HTR-8/SVneo (cell line): ENCODE measurements around the gene CRTC3.

Experiments used
- DNase-seq: peaks from one replicate; pipeline ENCODE4 v3.0.0; 2011; ENCODE audit warnings: low spot score, mixed read lengths; ENCODE audit not compliant: insufficient read length
- FAIRE-seq: peaks from 2 replicates; lab custom pipeline; 2011; peaks lifted over from hg19 to GRCh38; lab: Jason Lieb, UNC

The CRTC3 gene

DNA sequence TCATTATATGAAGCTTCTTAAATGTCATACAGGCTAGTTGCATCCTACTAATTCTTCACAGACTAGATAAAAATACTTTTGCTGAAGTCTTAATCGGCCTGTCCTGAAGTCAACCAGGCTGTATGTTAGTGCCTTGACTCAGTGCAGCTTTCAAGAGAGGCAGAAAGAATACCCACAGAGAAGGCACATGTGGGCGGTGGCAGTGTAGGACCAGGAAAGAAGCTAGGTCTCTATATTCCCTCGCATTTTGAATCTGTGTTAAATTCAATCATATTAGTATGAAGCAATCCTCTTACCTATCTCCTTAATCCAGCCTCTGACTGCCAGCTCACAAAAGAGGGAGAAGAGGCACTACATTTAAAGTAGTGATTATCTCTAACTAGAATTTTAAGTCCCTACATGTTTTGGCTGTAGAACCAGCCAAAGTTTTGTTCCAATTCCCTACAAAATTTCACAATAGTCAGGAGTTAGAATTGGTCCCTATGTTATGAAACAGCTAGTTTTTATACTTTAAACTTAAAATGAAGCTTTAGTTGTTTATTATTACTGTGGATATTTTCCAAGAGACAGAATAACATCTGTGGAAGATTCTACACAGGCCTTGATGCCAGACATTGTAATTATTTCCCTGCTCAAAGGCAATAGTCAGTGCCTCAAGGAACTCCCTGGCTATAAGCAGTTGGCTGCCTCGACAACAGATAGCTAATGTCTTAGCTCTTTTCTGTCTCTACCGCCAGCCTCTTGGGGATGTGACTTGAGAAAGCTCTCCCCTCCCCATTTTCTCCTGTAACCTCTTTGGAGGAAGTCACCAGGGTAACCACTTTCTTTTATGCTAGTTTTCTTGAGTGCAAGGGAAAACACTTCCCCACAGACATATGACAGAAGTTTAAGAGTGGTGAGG, 31.9 kb downstream of the CRTC3 start:
- no peak for DNase-seq
- FAIRE-seq: no peak

DNA sequence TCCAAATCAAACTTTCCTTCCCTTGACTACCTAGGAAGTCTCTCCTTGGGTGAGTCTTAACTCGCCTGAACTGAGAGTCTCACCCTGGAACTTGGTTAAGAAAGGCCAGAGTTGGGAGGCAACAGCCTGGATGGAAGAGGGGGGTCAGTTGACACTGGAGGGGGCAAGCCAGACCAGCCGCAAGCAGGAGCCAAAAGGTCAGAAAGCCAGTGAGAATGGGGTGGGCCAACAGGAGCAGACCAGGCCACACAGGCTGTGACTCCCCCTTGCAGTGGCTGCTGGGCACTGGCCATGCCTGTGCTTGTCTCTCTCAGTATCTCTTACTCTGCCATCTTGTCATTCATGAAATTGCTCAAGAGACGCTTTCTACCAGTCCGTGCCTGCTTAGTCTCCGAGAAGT, 32.9 kb downstream of the CRTC3 start:
- DNase-seq (no peak), FAIRE-seq (no peak)

DNA sequence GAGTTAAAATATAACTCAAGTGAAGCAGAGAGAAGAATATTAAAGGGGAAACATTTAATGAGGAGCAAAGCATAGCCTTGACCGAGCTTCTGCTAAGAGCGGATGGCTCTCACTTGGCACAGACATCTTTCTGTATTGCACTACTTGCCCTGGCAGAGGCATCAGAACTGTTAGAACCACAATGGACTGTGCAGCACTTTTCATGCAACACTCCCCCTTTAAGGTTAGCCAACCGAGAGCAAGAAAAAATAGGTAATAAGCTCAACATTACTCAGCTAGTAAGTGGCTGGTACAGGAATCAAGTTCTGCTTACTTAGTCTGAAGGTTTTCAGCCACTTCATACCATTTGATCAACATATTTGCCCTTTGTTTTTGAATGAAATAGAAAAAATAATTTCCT, 33.7 kb downstream of the CRTC3 start:
- DNase-seq (no peak), FAIRE-seq (no peak)

DNA sequence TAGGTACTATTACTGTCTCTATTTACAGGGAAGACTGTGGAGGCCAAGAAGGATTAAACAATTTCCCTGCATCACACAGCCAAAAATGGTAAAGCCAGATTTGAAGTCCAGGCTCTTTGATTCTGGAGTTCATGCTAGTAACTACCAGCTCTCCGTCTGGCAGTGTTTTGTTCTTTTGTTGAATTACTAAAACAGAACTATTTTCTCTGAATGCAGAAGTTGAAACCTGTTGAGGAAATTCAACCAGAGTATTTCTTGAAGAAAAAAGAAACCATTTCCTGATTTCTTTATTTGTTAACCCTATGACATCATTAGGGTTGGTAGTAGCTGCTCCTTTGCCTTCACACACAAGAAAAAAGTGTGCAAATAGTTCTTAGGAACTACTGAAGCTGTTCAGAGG, 34.3 kb downstream of the CRTC3 start:
- DNase-seq (no peak), FAIRE-seq (no peak)

DNA sequence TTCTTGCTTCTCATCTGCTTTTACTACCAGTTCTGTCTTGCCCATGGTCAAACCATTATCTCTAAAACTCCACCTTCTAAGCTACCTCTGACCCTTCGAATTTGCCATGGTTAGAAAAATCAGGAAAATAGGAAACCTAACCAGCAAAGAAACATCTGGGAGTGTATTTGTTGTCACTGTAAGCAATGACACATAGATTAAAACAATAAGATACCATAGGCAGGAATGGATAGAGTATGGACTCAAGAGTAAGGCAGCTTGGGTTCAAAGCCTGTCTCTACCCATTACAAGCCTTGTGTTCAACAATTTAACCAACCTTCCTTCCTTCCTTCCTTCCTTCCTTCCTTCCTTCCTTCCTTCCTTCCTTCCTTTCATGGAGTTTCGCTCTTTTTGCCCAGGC, 34.9 kb downstream of the CRTC3 start:
- DNase-seq (no peak), FAIRE-seq (no peak)

DNA sequence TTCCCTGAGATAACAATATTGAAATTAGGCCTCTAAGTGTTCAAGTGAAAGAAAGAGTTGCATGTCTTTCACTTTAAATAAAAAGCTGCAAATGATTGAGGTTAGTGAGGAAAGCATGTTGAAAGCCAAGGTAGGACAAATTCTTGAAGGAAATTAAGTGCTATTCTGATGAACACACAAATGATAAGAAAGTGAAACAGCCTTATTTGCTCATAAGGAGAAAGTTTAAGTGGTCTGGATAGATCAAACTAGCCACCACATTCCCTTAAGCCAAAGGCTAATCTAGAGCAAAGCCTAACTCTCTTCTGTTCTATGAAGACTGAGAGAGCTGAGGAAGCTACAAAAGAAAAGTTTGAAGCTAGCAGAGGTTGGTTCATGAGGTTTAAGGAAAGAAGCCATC, 36.1 kb downstream of the CRTC3 start:
- FAIRE-seq (no peak), DNase-seq (no peak)

DNA sequence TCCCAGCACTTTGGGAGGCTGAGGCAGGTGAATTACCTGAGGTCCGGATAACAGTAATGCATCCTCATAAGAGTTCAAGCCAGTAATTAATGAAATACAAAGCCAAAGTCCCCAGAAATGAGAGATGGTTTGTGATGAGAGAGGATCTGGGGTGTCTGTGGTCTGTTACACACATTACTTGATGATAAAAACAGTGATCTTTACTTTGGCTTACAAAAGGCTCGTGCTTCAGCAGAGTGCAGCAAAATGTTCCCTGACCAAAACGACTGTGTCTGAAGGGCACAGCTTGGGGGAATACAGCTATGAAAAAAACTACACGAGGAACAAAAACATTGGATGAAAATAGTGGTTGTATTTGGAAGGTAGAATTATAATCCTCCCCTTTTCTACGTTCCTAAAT, 40.9 kb downstream of the CRTC3 start:
- FAIRE-seq (no peak), DNase-seq (no peak)

DNA sequence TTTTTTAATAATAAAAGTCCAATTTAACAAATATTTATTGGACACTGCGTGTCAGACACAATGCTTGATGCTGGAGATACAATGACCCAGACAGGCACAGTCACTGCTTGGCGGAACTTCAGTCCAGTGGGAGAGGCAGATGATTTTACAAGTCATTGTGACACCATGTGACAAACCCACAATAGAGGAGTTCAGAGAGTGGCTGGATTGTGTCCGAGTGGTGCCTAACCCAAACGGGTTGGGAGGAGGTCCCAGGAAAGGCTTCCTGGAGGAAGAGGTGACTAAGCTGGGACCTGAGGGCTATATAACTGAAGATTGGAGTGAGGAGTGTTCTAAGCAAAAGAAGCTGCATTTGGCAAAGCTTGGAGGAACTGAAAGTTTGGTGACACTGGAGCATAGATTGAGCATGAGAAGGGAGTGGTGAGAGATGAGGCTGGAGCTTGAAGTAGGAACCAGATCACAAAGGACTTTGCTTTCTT, 41.4 kb downstream of the CRTC3 start:
- FAIRE-seq: no peak
- no peak for DNase-seq

DNA sequence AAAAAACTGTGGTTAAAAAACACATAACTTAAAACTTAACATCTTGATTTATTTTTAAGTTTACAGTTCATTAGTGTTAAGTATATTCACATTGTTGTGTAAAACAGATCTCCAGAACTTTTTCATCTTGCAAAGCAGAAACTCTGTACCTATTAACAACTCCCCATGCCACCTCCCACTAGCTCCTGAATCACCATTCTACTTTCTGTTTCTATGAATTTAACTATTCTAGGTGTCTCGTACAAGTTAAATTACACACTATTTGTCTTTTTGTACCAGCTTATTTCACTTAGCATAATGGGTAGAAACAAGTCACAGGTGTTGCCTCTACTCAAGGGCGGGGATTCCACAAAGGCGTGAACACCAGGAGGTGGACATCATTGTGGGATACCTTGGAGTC, 43.2 kb downstream of the CRTC3 start:
- FAIRE-seq (no peak), DNase-seq (no peak)

DNA sequence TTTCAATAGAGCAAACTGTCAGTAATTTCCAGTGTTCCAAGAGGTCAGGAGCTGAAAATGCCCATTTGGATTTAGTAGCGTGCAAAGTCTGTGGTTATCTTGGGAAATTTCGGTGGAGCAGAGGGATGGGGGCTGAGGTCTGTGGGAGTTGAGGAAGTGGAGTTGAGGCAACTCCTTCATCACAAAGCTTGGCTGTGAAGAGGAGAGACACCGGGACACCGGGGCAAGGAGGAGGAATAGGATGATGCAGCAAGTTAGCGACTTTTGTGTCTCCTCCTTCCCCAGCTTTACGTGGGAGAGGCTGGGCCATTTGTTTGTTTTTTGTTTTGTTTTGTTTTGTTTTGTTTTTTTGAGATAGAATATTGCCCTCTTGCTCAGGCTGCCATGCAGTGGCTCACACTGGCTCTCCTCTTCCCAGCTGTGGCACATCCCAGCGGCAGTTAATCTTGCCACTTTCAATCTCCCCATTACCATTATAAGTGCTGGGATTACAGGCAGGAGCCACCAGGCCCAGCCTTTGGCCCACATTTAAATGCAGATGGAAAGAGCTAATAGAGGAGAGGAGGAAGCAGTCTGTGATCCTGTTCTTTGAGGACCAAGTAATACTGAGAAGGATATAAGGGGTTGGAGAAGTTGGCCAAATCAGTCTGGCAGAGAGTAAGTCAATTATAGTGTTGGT, 47.1 kb downstream of the CRTC3 start:
- no peak for FAIRE-seq
- no peak for DNase-seq

DNA sequence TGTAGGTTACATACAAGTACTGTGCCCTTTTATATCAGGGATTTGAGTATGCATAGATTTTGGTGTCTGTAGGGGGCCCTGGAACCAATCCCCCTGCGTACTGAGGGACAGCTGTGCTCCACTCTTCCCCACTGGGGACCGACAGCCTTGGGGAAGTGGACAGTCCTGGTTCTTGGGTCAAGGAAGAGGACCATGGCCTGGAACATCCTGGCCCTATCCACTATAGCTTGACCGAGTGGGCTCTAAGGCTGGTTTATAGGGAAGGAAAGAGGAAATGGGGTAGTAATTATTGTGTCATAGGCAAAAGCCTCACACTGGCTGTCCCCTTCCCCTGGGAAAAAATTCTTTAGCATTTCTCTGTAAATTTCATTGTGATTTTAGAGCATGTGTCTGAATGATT, 49.5 kb downstream of the CRTC3 start:
- DNase-seq (no peak), FAIRE-seq (no peak)

DNA sequence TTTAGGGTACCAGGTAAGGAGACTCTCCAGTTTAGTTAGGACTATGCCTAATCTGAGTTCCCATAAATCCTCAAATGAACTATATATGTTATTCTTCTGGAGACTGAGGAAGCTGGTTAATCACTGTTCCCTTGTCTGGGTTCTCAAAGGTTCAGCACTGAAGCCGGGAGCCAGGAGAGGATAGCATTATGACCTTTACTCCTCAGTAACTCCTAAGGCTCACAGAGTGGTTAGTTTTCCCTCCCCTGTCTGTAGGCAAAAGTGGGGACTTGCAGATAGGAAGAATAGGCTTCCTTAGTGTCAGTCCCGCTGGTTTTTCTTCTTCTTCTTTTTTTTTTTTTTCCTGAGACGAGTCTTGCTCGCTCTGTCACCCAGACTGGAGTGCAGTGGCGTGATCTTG, 50.4 kb downstream of the CRTC3 start:
- DNase-seq (no peak), FAIRE-seq (no peak)

DNA sequence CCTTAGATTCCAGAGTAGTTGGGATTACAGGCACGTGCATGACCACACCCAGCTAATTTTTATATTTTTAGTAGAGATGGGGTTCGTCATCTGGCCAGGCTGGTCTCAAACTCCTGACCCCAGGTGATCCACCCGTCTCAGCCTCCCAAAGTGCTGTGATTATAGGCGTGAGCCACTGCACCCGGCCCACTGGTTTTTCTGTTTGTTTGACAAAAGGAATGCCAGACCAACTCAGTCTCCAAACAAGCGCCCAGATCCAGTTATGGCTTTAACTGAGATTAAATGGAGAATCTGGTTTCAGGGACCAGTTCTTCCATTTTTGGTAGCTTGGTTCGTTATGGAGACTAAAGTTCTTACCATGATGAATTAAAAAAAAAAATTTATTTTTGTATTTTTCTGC, 50.8 kb downstream of the CRTC3 start:
- no peak for FAIRE-seq

DNA sequence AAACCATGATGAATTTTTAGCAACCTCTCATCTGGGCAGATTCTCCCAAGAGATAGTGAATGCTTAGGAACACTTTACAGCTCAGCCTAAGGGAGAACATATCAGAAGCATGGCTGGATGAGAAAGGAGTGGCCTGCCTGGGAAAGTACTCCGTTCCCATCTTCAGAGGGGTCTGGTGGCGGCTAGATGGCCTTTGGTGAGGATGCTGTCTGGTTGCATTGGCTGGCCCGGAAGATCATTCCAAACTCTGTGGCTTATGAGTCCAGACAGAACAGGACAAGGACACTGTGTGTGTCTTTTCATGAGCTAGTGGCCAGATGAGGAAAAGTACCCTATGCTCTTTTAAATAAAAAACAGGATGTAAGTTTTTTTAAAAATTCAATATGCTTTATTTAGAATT, 51.2 kb downstream of the CRTC3 start:
- FAIRE-seq (no peak), DNase-seq (no peak)

More for the DNA sequence above, 50.8 kb downstream of the CRTC3 start:
- no peak for DNase-seq

DNA sequence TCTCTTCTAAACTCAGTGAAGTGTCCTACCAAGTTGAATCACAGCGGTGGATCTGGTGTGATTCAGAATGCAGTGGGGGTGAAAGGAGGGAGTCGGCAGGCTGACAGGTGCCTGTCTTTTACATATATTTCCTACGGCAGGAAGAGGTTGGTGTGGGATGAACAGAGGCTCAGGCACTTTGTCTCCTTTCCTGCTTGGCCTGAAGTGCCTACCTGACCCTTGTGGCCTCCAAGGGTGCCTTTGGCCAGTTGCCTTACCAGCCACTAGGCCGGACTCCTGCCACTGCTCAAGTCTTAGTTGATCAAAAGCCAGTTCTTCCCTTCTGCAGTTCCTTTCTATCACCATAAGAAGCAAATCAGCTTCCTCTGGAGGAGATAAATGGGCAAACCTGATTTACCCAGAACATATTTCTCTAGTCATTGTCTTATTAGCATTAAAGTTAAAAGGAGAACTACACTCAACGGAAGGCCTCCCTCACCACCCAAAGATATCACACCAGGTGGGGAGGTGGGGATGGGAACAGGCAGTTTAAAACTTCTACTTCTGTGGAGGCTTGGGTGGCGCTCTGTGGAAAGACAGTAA, 52.1 kb downstream of the CRTC3 start:
- DNase-seq (no peak), FAIRE-seq (no peak)

DNA sequence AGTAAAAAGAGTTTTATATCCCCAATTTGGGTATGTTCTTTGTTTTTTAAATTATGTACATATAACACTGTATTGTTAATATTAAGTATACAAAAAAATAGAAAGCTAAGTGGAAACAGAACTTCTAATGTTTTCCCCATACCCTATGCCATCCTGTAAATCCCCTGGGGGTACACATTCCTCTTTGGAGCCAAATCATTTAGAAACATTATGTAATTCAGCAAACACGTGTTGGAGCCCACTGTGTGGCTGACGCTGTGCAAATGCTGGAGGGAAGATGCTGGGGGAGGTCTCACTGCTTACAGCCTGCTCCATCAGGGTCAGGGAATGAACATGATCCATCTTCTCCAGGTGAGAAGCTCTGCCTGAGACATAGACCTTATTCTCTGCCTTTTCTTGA, 52.8 kb downstream of the CRTC3 start:
- FAIRE-seq (no peak), DNase-seq (no peak)

DNA sequence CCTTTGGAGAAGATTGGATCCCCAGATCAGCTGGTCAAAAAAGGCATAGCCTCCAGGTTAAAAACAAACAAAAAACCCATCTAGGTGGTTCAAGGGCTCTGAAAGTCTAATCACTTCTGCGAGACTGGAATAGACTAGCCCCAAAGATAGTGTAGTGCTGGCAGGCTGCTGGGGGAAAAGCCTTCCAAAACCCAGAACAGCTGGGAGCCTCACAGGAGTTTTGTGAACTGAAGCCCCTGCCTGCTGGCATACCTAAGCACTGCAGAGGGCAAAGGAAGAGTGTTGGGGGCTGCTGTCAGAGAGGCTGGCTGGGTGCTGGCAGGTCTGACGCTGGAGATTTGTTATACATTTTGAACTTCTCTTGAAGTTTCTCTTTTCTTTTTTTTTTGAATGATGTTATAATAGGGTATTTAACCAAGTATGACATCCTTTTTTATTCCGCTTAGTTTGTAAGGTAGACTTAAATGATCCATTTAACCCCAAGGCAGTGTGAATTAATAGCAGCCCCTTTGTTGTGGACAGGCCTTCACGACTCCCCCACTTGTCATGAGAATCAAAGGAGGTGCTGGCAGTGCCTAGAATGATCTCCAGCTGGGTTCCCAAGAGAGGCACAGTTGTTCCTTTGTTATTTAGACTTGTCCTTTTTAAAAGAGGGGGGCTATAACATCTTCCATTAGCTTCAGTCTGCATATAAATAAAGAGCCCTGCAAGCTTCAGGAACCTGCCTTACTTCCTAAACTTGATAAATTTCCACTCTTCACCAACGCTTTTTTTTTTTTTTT, 53.9 kb downstream of the CRTC3 start:
- DNase-seq: no peak
- FAIRE-seq: no peak

DNA sequence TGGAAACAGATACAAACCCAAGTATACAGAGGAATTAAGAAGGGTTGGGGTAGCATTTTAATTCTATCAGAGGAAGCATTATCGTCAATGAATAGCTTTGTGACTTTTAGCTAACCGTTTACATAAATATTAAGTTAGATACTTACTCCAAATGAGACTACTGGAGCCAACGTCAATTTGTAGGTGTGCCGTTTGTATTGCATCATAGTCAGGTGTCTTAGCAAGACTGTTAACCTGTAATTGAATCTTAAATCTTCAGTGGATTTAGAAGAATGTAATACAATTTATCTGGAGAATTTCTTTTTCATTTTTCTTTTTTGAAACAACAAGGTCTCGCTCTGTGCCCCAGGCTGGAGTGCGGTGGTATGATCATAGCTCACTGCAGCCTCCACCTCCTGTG, 55.1 kb downstream of the CRTC3 start:
- DNase-seq (no peak), FAIRE-seq (no peak)

DNA sequence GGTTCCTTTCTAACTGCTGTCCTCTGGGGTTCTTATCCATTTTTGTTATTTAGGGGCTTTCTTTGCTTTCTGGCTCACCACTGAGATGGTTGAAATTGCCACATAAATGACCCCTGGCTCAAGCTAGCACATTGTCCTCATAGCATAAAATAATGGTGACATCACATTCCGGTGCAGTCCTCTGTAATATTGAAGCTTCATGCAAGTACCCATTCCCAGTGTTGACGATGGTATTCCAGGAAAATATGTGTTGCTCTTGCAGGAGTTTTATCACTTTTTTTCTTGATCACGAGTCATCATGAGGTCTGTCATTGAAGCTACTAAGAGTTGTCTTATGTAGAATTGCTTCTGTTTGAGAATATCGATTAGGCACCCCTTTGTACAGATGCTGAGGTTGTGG, 56.1 kb downstream of the CRTC3 start:
- DNase-seq (peak; percentile 20), FAIRE-seq (no peak)

DNA sequence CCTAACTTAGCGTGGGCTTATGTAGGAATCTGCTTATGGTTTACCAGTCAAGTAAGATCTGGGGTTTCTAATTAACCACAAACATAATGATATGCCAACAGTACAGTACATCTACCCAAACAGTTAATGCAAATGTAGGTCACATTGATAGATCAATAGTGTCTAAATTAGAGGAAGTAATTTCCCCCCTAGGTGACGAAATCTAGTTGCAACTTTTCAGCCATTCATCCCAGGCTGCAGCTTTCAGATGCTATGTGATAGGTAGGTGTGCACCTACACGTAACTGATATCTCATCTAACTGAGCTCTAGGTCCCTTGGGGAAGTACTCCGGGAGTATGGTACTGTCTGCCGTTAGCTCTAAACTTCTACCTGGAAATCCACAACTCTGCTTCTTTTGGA, 57.2 kb downstream of the CRTC3 start:
- no peak for DNase-seq
- FAIRE-seq: no peak

DNA sequence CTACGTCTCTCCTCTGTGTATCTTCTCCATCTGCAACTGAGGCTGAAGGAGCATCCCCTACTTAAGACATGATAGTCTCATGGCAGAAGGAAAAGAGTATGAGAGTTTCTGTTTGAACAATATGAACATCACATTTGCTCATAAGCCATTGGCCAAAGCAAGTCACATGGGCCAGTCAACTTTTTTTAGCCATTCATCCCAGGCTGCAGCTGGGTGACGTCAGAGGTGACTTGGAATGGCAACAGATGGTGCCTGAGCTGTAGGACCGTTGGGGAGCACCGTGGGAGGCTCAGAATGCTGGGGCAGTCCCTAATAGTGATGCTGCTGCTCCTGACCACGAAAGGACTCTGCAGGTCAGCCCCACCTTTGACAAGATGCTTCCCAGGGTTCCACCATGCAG, 58.7 kb downstream of the CRTC3 start:
- DNase-seq: no peak
- no peak for FAIRE-seq
